HuH-7 (cell line): ENCODE results near the gene RCC1.
"Not testable (repeated sequence)": the region's sequence is repeated elsewhere in the genome, so short reads cannot be mapped to it uniquely, and the experiment has no call there.

Experiments used
- DNase-seq: peaks from one replicate; pipeline ENCODE4 v3.0.0; 2011; ENCODE audit warnings: low spot score

The RCC1 gene

DNA sequence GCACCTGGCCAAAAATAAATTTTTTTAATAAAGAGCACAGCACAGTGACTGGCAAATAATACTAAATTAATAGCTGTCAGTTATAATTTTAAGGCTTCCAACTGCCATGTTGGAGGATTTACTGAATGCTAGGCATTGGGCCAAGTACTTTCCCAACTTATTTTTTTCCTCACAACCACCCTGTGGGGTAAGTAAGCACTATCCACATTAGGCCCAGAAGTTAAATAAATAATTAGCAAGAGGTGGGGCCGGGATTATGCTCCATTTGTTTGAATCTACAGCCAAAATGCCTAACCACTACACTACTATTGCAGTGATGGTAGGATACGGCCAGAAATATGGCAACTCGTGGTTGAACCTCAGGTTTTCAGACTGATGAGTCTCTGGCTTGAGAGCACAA is 42.5 kb downstream of the RCC1 start:
- DNase-seq: no peak

DNA sequence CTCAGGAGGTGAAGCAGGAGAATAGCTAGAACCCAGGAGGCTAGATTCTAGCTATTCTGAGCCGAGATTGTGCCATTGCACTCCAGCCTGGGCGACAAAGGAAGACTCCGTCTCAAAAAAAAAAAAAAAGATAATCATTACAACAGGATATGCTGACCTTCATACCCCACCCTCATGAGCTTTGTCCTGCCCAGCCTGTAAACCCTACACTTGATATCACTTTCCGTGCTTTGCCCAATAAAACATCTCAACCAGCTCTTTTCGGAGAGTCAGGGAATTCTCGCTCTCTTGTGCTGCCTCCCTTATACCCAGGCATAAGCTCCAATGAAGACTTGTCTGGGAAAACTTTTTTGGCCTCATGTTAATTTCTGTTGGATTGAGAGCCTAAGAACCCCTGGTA is 45.5 kb downstream of the RCC1 start:
- no peak for DNase-seq

GRCh38 chr1:28552758-28553663 is 47.2 kb downstream of the RCC1 start, which contains the start of gene TRNAU1AP:
TSS of gene TRNAU1AP (plus strand) at chr1:28553085. CDS start at chr1:28553111, 26 bp downstream.
- DNase-seq: peak; percentile 89

DNA sequence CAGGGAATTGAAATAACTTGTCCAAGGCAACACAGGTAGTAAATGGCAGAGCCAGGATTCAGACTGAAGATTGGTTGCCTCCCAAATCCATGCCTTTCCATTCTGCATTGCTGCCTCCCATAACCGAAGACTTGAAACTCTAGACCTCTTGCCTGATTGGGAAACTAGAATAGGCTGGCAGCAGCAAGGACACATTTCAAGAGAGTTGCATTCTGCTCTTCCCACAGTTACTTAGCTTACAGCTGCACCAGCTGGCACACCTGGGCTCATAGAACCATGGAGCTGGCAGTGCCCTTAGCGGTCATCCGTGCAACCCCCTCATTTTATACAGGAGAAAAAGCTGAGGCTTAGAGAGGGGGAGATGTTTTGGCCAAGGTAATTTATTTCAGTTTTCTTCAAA is 55.0 kb downstream of the RCC1 start:
- DNase-seq: no peak

- no peak for DNase-seq
Observed at GRCh38 chr1:28564310-28564709, 58.5 kb downstream of the RCC1 start.

DNA sequence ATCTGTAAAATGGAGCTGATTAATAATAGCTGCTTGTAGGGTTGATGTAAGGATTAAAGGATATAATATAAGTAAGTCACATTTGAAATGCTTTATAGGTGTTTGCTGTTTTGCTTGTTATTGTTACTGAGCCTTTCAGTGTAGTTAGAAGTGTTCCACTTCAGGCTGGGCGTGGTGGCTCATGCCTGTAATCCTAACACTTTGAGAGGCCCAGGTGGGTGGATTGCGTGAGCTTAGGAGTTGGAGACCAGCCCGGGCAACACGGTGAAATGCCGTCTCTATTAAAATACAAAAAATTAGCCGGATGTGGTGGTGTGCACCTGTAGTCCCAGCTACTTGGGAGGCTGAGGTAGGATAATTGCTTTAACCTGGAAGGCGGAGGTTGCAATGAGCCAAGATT is 59.2 kb downstream of the RCC1 start:
- DNase-seq: no peak

DNA sequence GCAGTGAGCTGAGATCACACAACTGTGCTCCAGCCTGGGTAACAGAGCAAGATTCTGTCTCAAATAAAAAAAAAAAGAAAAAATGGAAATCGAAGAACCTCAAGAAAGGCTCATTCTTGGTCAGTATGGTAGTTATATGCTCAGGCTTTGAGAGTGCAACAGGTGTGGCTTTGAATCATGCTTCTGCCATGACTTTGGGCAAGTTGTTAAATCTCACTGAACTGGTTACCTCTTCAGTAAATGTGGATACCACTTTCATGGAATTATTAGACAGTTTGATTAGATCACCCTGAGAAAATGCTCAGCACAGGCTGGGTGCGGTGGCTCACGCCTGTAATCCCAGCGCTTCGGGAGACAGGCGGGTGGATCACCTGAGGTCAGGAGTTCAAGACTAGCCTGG is 59.9 kb downstream of the RCC1 start:
- DNase-seq: no peak

DNA sequence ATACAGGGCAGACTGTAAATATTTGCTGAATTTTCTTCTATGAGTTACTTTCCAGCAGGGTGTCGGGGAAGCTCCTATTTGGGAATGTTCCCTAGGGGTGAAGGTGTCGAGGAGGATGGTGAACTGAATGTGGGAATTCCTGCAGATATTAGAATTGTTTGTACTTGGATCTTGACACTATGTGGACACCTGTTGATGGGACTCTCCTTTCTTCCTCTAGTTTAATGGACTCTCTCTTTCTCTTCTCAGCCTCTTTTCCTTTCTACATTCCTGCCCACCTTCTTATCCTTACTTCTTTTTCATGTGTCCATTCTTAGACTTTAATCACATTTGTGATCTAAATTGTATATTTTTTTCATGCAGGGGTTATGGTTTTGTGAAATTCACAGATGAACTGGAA is 61.1 kb downstream of the RCC1 start:
- no peak for DNase-seq

GRCh38 chr1:28571911-28572310 is 66.1 kb downstream of the RCC1 start:
- no peak for DNase-seq

DNA sequence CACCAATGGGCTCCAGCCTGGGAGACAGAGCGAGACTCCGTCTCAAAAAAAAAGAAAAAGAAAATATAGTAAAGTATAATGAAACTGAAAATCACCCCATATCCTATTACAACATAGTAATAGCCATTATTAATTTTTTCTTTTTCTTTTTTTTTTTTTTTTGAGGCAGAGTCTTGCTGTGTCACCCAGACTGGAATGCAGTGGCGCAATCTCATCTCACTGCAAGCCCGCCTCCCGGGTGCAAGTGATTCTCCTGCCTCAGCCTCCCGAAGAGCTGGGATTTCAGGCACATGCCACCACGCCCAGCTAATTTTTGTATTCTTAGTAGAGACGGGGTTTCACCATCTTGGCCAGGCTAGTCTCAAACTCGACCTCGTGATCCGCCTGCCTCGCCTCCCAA is 67.0 kb downstream of the RCC1 start:
- DNase-seq: not testable (repeated sequence)

DNA sequence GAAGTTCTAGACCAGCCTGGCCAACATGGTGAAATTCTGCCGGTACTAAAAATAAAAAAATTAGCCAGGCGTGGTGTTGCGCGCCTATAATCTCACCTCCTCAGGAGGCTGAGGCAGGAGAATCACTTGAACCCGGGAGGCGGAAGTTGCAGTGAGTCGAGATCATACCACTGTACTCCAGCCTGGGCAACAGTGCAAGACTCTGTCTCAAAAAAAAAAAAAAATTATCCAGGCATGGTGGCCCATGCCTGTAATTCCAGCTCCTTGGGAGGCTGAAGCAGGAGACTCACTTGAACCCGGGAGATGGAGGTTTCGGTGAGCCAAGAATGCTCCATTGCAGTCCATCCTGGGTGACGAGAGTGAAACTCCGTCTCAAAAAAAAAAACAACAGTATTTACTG is 67.7 kb downstream of the RCC1 start:
- DNase-seq: no peak

GRCh38 chr1:28577052-28577678 is 71.3 kb downstream of the RCC1 start:
- DNase-seq: no peak

DNA sequence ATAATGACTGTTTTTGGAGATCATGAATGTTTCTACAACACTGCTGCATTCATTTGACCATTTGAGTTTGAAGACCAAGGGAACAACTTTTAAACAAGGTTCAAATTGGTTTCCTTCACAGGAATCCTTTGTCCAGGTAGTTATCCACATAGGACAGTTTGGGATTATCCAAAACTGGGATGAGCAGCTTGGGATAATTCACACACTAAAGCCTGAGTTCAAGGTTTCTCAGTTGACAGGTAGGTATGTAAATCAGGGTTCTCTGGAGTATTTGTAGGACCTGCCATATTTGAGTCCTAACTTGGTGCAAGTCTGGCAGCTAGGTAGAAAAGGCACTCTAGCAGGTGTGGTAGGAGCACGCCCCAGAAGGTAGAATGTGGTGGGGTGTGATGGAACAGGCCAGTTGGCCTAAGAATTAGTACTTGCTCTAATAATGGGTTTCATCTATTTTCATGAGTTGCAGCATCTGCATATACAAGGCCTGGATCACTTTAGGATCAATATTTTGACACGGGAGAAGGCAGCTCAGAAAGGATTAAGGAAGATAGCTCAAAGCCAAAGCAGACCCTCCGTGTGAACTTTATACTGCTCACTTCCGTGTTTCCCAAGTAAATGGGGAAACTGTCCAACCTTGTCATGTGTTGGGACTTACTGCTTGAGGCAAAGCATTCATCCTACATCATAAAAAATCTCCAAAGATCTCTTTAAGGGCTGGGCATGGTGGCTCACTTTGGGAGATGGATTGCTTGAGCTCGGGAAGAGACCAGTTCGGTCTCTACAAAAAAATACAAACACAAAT is 72.1 kb downstream of the RCC1 start:
- no peak for DNase-seq

GRCh38 chr1:28578696-28579218 is 72.9 kb downstream of the RCC1 start:
- no peak for DNase-seq

DNA sequence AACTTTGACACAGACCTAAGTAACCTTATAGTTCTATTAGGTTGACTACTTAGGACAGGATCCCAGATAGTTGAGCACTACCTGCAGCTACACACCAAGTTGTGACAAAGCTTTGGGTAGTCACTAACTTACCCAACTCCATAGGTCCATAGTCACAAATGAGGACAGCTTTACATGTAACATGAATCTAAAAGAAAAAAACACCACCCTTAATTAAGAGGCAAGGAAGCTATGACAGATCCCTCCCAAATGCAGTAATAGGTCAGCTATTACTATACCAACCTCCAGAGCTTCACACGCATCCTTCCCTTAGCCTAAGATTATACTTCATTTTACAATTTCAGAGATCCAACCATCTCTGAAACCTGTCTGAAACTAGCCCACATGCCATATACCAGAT is 73.6 kb downstream of the RCC1 start:
- no peak for DNase-seq

GRCh38 chr1:28580722-28581530 is 75.1 kb downstream of the RCC1 start:
- peak; percentile 43 for DNase-seq

- DNase-seq: peak; percentile 92
Observed at GRCh38 chr1:28581531-28582247, 75.8 kb downstream of the RCC1 start.

- DNase-seq: peak; percentile 43
Observed at GRCh38 chr1:28582248-28582615, 76.4 kb downstream of the RCC1 start.

DNA sequence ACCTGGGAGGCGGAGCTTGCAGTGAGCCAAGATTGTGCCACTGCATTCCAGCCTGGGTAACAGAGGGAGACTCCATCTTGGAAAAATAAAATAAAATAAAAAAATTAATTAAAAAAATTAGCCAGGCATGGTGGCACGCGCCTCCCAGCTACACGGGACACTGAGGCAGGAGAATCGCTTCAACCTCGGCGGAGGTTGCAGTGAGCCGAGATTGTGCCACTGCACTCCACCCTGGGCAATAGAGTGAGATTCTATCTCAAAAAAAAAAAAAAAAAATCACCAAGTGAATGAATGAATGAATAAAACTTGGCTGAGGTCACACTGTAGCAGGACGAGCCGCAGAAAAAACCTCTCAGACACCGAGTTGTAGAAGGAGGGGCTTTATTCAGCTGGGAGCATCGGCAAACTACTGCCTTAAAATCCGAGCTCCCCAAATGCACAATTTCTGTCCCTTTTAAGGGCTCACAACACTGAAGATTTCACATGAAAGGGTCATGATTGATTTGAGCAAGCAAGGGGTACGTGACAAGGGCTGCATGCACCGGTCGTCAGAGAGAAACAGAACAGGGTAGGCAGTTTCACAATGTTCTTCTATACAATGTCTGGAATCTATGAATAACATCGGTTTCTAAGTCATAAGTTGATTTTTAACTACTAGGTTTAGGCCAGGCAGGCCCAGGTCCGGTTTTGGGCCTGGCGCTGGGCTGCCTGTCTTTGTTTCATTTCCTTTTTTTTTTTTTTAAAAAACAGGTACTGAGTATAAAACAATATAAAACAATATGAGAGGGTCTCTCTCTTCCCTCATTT is 80.9 kb downstream of the RCC1 start:
- not testable (repeated sequence) for DNase-seq
